GM21528 (cell line): Measurements from ENCODE around the gene KIF3B.
"Not testable (repeated sequence)": the region's sequence is repeated elsewhere in the genome, so short reads cannot be mapped to it uniquely, and the experiment has no call there.

Source experiments
- ATAC-seq: cut with Tn5 transposase; IDR thresholded peaks from one replicate; pipeline ENCODE4 v1.9.1; 2021; ENCODE audit warnings: mild to moderate bottlenecking, moderate library complexity; ENCODE audit not compliant: unreplicated experiment, low FRiP score

The KIF3B gene

GRCh38 chr20:32354592-32355416 is 77.4 kb downstream of the KIF3B start:
- no peak for ATAC-seq

DNA sequence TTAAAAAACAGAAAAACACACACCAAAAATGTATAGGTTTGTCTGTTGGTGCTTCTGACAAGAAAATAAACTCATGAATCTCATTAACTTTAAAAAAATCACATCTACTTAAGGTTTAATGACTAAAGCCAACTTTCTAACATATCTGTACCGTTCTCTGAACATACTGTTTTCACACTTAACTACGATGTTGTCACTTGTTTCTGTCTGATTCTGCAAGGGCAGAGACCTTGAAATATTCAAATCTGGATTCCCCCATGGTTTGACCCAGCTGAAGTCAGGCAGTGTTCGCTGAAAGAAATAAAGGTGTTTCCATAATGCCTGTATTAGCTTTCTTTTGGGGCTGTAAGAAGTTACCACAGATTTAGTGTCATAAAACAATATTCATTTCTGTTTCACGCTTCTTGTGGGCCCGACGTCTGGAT is 78.0 kb downstream of the KIF3B start:
- ATAC-seq: no peak

DNA sequence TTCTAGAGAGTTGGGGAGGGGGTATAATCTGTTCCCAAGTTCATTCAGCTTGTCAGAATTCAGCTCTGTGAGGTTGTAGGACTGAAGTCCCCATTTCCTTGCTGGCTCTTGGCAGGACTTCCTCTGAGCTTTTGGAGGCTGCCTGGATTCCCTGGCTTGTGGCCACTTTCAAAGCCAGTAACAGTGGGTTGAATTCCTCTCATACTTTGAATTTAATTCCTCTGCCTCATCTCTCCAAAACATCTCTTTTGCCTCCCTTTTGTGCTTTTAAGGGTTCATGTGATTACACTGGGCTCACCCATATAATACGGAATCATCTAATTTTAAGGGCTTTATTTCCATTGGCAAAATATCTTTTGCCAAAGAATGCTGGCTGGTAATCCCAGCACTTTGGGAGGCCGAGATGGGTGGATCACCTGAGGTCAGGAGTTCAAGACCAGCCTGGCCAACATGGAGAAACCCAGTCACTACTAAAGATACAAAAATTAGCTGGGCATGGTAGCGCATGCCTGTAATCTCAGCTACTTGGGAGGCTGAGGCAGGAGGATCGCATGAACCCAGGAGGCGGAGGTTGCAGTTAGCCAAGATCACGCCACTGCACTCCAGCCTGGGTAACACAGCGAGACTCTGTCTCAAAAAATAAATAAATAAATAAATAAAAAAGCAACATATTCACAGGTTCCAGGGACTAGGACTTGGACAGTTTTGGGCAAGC is 78.6 kb downstream of the KIF3B start:
- not testable (repeated sequence) for ATAC-seq

DNA sequence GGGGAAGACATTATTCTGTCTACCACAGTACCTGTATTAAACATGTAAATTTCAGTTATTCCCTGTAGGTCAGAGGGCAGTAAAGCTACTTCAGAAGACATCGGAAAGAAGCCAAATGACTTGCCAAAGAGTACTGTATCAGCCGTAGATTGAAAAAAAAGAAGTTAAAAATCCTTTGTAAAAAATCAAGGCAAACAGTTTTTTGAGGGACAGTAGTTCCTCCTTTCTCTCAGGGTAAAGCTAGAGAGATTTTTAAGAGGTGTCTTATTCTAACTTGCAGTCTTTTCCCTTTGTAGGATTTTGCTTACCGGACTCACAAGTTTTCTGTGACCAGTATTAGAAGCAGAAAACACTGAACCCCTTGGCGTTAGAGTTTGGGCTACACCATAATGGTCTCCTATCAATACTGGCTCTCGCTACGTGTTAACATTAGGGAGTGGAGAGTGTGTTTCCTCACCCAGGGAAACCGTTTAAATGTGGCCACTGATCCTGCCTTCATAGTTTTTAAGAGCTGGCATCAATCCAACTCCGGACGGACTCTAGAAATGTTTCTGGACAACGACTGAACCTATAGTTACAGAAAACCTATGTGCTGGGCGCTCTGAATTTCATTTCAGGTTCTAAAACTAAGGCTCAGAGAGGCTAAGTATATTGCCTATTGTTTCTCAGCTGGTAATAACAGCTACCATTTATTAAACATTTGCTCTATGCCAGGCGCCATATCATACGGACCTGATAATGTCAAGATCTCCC is 79.3 kb downstream of the KIF3B start:
- ATAC-seq: no peak

DNA sequence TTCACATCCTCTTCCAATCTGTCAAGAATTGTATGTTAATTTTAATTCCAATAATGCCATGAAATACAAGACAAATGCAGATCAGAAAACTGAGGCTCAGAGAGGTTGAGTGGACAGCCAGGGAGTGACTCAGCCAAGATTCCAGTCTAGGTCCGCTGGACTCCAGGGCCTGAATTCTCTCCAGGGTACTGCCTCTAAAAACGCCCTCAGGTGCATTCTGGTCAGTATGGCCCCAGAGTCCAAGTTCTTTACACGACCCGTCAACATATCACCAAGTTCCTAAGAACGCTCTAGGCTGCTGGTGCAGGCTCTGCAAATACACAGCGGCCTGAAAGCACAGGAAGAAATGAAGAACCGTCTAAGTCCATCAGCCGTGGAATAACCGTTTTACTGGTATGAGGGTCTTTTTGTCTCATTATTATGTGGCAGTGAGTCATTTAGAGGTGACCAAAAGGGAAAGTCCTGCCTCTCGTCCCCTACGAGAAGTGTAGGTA is 80.0 kb downstream of the KIF3B start:
- peak; percentile 8 for ATAC-seq

- ATAC-seq: peak; percentile 75
Observed at GRCh38 chr20:32357869-32358631, 80.6 kb downstream of the KIF3B start, which contains the start of gene ASXL1. Gene ASXL1 (plus strand): TSS chr20:32358331. CDS start chr20:32358776, 445 bp downstream.

- no peak for ATAC-seq
Observed at GRCh38 chr20:32358632-32358882, 81.1 kb downstream of the KIF3B start.

GRCh38 chr20:32358883-32359632 is 81.6 kb downstream of the KIF3B start:
- peak; percentile 24 for ATAC-seq

GRCh38 chr20:32359633-32360332 is 82.3 kb downstream of the KIF3B start:
- no peak for ATAC-seq

DNA sequence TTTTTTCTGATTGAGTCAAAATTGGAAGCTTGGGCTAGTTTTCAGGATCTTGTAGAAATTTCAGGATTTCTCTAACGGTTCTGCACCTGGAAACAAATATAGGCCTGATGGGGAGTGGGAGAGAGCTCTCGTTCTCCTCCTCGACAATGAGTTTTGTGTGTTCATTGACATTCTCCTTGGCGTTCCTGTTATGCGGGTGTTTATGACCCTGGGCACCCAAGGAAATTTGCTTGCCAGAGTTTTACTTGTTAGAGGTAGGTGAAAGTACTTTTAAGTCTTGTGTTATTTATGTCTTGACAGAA is 82.8 kb downstream of the KIF3B start:
- ATAC-seq: no peak

DNA sequence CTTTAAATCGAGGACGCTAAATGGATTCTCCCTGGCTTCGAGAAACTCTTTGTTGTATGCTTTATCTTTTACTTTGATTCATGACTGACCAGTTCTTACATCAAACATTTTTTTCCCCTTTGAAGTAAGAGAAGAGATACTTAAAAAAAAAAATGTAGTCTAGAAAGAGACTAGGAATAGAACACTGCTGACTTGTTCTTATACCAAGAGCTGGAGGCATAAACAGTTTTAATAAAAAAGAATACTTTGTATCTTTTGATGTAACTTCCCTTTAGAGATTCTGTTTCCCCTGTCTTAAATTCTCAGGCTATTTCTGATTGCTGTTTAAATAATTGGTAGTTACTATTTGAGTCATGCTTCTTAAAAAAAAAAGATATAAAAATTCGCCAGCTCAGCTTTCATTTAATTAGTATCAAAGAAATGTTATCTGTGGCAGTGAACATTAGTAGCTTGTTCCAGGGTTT is 85.5 kb downstream of the KIF3B start:
- ATAC-seq: no peak

GRCh38 chr20:32363492-32363891 is 86.0 kb downstream of the KIF3B start:
- no peak for ATAC-seq

GRCh38 chr20:32364554-32365208 is 87.2 kb downstream of the KIF3B start:
- no peak for ATAC-seq

DNA sequence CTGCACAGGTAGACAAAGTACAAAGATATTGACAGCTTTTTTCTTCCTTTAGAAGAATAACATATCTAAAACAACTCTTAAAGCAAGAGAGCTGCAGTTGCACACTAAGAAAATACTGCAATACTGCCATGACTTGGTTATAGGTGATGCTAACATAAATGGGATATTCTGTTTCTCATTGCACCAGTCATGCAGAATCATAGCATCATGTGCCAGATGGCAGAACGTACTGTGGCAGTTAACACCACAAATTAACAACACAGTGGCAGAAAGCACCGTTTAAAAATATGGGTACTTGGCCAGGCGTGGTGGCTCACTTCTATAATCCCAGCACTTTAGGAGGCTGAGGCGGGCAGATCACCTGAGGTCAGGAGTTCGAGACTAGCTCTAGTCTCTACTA is 88.1 kb downstream of the KIF3B start:
- ATAC-seq: no peak

GRCh38 chr20:32366380-32366779 is 88.9 kb downstream of the KIF3B start:
- no peak for ATAC-seq

DNA sequence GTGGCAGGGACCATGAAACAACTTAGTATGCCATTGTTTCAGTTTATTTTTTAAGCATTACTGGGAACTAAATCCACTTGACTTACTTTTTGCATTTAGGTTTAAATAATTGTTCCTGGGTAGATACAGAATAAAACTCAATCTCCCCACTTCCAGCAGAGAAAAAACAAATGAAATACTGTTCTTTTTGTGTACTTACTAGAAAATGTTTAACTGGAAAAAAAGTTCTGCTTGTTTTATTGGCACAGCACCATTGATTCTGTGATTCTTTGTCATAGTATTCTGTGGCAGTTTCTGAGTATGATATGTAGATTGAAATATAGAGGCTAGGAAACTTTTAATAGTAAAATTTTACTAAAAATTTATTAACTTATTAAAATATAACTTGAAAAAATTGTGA is 90.9 kb downstream of the KIF3B start:
- ATAC-seq: no peak

- ATAC-seq: no peak
Observed at GRCh38 chr20:32368925-32369324, 91.5 kb downstream of the KIF3B start.

- ATAC-seq: no peak
Observed at GRCh38 chr20:32370897-32371296, 93.4 kb downstream of the KIF3B start.

DNA sequence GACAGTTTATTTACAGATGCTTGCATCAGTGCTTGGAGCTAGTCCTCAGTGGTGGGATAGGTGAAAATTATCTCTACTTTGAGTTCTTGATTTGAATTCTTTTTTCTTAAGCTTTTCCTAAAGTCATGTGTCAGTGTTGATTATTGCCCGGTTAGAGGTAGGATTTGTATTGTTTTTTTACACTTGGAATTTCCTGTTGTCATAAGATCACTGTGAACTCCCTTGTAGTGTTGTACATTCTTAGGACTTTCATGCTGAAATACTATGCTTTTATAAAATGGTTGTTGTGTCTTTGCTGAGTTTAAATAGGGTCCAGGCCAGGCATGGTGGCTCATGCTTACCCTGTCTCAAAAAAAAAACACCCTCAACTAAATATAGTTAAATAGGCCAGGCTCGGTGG is 101.0 kb downstream of the KIF3B start:
- no peak for ATAC-seq
